GM18499 (cell line): ENCODE measurements around the gene ARHGAP21.
A peak's percentile ranks its signal among the peaks of the same experiment; 100 is the strongest.

Experiments used
- ATAC-seq: cut with Tn5 transposase; IDR thresholded peaks from one replicate; pipeline ENCODE4 v1.9.1; 2021; ENCODE audit warnings: moderate number of reproducible peaks; ENCODE audit not compliant: insufficient read depth, unreplicated experiment

Gene ARHGAP21

DNA sequence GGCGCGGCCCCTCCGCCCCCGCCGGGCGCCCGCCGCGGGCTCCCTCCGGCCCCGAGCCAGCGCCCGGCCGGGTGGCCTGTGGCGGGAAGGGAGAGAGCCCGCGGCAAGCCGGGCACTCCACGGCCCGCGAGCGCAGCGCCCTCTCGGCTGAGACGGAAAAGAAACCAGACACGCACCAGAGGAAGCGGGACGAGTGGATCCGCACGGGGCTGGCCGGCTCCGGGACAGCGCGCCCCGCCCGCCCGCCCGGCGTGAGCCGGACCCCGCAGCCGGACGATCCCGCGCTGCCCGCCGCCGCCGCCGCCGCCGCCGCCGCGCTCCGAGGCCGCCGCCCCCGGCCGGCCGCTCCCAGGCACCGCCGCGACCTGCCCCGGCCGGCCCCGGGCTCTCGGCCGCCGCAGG lies 300 bp downstream of the ARHGAP21 start:
- ATAC-seq, result no peak

DNA sequence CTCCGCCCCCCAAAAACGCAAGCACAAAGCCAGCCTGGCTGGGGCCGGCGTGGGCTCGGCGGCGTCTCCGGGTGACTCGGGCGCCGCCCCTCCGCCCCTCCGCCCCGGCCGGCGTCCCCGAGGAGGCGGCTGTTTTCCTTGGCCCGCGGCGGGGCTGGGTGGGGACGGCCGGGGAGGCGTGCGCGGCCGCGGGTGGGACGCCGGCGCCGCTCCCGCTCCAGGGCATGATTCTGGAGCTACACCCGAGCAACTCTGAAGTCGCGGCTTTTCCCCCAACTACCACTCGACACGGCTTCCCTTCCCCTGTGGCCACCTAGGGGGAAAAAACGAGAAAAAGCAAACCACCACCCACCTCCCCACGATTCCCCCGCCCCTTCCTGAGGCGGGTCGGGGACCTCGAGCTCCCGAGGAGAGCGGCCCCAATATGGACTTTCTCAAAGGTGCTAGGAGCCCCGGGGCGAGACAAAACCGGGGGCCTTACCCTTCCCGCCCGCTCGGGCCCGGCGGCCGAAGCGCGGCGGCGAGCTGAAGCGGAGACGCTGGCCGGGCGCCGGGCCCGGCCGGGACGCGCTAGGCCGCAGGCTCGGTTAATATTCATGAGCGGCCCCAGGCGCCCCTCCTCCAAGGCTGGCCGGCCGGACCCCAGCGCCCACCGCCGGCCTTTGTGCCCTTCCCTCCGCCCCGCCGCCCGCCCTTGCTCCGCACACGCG lies 856 bp downstream of the ARHGAP21 start:
- ATAC-seq, result no peak

GRCh38 chr10:24722131-24722675 lies 1.5 kb downstream of the ARHGAP21 start:
- no peak for ATAC-seq

- no peak for ATAC-seq
Measured at GRCh38 chr10:24721229-24722106, 2.2 kb downstream of the ARHGAP21 start.

DNA sequence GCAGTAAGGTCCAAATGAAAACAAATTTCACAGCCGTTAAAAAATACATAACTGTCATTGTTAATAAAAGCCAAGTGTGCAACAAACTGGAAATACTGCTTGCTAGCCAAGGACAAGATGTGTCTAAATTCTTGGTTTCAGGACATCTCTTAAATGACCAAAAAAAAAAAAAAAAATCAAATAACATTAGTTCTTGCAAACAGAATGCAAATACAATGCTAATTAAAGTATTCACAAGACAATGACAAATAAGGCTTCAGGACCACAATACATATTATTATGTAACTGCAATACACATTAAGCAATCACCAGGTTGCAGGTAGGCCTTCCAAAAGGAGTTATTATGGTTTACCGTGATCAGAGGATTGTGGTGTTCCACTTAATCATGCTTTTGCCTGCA lies 3.6 kb downstream of the ARHGAP21 start:
- no peak for ATAC-seq

DNA sequence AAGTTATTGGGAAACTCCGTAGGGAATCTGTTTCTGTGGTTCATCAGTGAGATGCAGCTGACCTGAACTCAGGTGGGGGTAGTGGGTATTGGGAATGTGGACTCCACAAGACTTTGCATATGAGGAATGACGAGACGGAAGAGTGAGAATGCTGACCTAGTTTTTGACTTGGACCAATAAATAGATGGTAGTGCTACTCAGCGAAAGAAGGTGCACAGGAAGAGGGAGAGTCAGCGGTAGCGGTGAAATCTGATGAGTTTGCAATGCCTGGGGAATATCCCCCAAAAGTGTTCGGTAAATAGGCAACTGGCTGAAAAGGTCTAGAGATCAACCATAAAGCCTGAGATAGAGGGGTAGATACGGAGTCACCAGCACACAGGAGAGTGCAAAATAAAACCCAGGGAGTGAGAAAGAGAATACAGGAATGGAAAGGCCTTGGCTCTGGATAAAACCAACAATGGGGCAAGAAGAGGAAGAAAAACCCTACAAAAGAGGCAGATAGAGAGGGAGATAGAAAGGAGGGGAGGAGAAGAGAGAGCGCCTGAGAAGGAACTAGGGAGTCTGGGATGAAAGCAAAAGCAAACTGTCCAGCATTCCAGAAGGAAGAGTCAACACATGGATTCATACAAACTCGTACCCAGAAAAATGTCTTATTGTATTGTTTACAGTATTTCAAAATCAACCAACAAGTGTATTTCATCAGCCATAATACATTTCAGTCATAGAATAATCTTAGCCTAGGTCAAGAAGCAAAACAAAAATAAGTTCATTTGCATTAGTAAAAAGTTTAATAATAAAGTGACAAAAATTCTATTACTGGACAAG lies 5.4 kb downstream of the ARHGAP21 start:
- ATAC-seq, result no peak

DNA sequence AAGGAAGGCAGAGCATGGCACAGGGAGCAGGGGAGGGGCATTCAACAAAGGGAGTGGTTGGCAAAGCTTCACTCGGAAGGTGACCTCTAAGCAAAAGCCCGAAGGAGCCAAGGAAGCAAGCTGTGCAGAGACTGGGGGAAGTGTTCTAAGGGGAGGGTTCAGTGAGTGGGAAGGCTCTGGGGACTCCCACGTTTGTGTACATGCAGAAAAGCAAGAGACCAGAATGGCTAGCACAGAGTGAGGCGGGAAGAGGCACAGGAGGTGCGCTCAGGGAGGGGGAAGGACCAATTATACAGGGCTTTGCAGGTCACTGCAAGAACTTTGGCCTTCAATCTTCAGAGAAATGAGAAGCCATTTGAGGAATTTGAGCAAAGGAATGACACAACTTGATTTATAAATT lies 7.4 kb downstream of the ARHGAP21 start:
- ATAC-seq, result no peak

- ATAC-seq, result no peak
Measured at GRCh38 chr10:24715246-24715769, 8.4 kb downstream of the ARHGAP21 start.

DNA sequence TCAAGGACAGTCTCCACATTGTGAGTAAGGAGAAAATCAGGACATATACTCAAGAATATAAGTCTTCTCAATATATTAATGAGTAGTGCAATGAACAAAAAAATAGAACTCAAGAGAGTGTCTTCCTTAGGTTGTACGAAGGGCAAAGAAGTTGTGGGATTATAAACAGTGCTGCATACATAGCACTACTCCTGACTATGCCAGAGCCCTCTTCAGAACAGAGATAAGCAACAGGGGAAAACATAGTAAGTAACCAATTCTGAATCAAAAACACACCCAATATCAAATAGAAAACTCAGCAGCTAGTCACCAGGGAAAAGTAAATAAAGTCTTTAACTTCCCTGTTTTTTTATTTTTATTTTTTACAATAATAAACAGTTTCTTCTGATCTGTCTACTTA lies 10.6 kb downstream of the ARHGAP21 start:
- ATAC-seq, result no peak

- ATAC-seq, result no peak
Measured at GRCh38 chr10:24711465-24711864, 12.2 kb downstream of the ARHGAP21 start.

DNA sequence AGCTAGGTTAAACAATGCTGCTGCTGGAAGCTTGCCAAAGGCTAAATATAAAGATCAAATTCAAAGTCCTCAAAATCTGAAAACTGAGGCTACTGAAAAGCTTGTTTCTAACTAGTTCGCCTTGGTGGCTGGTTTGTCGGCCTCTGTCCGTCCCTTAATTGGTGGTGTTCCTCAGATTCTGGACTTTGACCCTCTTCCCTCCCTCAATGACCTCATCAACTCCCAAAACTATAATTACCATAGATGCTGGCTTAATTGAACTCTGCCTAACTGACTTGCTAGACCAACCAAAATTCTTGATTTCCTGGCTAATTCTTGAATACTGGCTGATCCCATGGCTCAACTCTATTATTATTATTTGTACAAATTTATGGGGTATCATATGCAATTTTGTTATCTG lies 15.6 kb downstream of the ARHGAP21 start:
- no peak for ATAC-seq

GRCh38 chr10:24707445-24707844 lies 16.2 kb downstream of the ARHGAP21 start:
- no peak for ATAC-seq

DNA sequence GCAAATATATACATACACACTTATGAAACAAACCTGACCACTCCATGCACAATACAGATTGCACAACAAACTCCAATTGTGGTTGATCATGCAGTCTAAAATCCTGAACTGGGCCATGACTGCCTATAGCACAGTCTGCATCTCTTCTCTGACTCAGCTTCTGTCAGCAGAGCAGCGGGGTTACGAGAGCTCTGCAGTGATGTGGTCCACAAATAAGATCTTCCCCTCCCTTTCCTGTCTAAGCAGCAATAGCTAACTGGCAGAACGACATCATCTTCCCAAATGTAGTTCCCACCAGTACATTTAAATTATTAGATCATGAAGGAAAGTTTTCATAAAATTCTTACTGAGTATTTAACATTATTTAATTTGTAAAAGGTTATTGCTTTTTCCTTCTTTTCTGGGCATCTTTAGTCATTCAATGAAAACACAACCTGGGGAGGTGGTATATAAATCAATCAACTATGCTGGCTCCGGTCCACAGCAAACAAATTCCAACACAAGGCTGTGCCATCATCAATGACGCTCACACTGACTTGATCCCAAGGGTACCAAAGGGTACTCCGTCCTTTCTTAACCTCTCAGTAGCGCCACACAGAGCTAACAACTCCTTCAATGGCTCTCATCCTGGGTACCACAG lies 17.1 kb downstream of the ARHGAP21 start:
- no peak for ATAC-seq

DNA sequence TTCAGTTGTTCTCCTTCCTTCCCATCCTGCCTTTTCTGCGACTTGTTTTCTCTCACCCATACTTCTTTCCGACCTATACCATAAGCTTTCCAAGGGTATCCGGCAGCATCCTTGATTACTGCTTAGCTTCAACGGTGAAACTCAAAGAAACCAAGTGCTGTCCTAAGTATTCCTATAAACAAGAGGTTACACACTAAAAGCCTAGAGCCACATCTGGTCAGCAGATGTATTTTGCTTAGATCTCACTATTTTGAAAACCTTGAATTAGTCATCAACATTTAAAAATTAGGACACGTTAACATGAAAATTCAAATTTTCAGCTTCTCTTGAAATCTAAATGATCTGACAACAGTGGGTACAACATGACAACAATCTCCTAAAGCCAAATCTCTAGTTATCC lies 20.0 kb downstream of the ARHGAP21 start:
- no peak for ATAC-seq

GRCh38 chr10:24701447-24701846 lies 22.2 kb downstream of the ARHGAP21 start:
- ATAC-seq, result peak; percentile 90

DNA sequence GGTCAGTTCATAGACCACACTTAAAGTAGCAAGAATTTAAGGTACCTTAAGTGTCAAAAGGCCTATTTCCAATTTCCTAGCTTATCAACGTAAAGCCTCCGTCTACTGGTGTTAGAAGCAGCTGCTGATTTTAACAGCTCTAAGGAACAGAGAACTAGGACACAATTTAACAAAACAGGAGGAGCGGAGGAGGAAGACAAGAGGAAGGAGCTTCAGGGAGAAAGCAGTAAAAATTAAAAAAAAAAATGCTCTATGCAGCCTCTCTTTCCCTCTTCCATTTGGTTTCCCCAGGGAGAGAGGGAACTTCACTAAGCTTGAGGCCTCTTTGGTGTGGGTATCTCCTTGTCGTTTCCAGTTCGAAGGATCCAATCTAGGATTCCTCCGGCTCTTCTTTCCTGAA lies 22.7 kb downstream of the ARHGAP21 start:
- no peak for ATAC-seq

DNA sequence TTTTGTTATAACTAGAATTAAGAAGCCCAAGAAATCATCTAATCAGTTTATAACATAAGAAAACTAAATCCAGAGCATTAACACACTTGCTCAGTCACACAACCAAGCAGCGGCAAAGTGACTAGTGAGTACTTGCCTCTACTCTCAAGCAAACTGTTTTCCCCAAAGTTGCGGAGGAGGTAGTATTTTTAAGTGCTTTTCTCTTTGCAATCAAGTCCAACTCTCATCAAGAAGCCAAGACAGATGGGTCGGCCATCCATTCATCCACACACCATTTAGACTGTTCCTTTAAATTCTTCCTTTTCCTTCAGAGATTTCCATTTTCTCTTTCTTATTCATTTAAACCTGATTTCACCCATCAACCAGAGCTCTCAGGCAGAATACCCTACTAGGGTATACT lies 25.4 kb downstream of the ARHGAP21 start:
- no peak for ATAC-seq

DNA sequence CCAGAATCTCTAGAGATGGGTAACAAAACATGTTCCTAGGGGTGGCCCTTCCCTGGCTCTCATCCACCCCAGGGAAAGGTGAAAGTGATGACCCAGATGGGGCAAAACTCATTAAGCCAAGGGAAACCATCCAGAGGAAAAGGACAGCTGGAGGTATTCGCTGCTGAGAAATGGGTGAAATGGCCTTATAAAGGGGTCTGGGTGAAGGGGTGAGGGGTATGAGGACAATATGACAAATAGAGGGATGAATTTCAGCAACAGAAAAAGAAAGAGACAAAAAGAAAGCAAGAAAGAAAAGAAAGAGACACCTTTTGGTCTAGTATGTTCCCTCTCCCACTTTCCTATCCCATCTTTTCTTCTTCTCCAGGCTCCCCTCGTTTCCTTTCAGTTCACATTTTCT lies 26.6 kb downstream of the ARHGAP21 start:
- ATAC-seq, result no peak

DNA sequence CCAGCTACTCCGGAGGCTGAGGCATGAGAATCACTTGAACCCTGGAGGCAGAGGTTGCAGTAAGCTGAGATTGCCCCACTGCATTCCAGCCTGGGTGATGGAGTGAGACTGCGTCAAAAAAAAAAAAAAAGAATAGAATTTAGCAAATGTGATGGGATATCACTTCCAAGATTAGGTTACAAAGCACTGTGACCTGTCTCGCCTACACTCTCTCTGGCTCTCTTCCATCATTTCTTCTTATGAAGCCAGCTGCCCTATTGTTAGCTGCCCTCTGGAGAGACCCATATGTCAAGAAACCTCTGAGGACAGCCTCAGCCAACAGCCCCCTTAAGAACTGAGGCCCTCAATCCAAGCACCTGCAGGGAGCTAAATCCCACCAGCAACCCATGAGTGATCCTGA lies 28.2 kb downstream of the ARHGAP21 start:
- no peak for ATAC-seq

DNA sequence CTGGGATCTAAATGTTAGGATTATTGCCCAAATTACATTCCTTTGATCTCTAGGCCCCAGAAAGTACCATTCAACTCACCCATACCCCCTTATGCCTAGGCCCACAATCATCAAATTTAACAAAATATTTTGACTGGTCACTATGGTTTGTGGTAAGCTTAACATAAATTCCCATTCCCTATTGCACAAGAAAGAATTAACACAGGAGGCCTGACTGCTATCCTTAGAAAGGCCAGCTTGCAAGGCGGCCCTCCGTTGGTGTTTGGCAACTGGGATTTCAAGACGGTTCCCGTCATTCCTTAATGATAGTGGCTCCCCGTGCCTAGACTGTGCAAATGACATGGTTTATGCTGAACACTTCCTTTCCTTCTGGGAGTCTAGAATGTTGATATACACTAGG lies 29.6 kb downstream of the ARHGAP21 start:
- no peak for ATAC-seq
